NCI-H774 (cell line): Measurements from ENCODE around the gene ATP13A3.

Source experiments
- DNase-seq: peaks from one replicate; lab custom pipeline; 2025; lab: John Stamatoyannopoulos, UW

Gene ATP13A3

GRCh38 chr3:194475138-194475932 lies 11.5 kb downstream of the ATP13A3 start:
- DNase-seq, result no peak

DNA sequence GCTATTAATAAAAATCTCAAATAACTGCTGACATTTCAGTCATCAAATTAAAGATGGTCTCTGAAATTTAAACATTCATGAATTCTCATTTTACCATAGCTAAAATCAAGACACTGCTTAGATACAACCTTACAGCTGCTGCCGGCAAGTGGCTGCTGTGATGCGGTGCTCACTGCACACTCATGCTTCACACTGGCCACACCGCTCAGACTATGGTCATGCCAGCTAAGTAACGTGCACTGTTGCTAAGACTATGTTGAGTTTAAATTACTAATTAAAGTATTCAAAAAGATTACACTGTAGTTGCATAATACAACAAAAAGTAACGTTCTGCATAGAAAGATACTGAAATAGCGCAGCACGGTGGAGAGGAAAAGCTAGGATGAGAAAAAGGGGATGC lies 12.1 kb downstream of the ATP13A3 start:
- no peak for DNase-seq

GRCh38 chr3:194472290-194472920 lies 14.4 kb downstream of the ATP13A3 start:
- DNase-seq, result peak; percentile 82

DNA sequence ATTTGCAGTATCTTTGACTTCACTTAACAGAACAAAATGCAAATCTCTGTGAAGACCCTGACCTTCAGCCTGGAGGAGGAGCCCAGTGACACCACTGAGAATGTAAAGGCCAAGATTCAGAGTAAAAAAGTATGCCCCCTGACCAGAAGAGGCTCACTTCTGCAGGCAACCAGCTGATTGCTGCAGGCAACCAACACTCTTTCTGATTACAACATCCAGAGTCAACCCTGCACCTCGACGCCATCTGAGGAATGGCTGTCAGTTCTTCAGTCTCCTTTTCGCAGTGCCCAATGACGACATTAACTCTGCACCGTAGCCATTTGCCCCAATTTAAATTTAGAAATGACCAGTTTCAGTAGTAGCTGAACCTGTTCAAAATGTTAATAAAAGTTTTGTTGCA lies 14.9 kb downstream of the ATP13A3 start:
- no peak for DNase-seq

GRCh38 chr3:194470615-194471014 lies 16.2 kb downstream of the ATP13A3 start:
- no peak for DNase-seq

DNA sequence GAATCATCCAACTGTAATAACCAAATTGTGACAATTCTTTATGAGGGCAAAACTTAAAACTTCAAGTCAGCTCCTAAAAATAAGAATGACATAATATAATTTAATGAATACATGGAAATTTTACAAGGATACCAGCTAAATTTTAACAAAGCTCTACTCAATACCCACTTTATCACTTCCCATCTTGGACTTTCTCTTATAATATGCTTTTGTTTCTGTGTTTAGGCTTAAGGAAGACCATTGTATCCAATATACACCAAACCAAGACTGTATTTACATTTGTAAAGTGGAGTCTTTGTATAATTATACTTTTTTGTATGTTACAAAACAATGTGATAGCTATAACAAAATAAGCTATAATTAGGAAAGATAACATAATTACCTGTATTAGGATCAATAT lies 16.8 kb downstream of the ATP13A3 start:
- DNase-seq, result no peak

GRCh38 chr3:194468086-194468485 lies 18.7 kb downstream of the ATP13A3 start:
- DNase-seq, result no peak

GRCh38 chr3:194466761-194467356 lies 19.9 kb downstream of the ATP13A3 start:
- DNase-seq, result no peak

- DNase-seq, result no peak
These were observed 20.8 kb downstream of the ATP13A3 start for GRCh38 chr3:194465920-194466570.

DNA sequence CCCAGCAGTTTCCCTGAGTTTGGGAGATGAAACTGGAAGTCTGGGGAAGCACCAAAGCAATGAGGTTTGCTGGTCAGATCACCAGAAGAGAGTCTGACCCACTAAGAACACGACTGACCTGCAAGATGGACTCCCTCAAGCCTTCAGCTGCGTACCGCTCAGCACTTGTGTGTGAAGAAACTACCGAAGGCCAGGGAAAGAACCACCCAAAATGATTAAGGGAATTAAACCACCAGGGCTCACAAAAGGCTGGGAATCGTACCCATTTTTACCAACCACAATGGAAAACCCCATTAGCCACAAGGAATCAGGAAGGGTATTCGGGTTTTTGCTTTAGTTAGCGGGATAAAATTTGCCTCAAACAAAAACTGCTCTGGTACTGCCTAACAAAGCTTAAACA lies 21.6 kb downstream of the ATP13A3 start:
- no peak for DNase-seq

DNA sequence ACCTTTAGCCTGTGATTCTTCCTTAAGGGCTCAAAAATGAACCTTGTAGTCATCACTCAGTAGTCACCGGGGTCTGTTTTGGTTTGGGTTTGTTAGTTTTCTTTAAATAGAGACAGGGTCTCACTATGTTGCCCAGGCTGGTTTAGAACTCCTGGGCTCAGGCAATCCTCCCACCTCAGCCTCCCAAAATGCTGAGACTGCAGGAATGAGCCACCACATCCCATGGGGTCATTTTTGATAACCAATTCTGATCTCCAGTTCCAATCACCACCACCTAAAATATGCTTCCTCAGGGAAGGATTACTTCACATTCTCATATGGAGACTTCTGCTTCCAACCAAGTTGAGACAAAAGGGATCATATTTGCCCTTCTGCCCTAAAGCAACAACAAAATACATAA lies 22.1 kb downstream of the ATP13A3 start:
- DNase-seq, result no peak

DNA sequence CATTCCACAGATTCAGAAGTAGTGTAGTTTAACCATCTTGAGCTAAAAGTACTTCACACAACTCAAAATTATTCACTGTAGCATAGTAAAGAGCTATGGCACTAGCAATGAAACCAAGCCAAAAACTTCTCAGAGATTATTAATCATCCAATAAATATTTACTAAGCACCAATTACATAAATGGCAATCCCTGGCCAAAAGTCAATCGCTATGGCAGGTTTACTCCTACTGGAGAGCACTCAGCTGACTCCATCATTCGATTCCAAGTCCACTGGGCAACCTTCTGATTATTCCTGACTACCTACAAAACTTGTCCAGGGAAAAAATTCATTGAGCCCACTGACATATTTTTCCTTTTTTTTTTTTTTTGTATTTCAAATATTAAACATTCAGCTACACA lies 23.9 kb downstream of the ATP13A3 start:
- no peak for DNase-seq

DNA sequence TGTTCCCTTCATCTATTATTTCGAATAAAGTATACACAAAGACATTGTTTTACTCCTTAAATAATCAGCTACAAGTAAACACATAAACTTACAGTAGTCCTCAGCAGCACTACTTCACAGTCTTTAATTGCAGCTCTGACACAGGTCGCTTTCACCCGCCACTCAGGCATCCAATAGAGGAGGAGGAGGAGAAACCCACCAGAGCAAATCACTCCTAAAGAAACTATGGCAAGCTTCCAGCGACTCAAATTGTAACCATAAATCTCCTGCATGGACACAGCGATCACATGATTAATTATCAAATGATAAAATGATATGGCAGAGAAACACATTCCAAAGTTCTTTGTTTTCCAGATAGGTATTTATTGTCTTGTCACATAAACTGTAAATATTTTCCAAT lies 26.2 kb downstream of the ATP13A3 start:
- DNase-seq, result no peak

DNA sequence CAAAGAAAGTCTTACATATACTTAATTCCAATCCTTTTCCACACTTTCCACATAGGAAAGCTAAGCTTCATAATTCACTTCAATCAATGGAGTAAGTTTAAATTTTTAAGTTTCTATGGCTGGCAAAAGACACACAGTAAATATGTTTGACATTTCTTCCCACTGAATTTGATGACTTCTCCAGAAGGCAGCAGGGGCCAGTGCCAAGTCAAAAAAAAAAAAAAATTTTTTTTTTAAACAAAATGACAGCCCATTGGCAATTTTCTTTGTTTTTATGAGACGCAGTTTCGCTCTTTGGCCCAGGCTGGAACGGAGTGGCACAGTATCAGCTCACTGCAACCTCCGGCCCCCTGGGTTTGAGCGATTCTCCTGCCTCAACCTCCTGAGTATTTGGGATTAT lies 28.7 kb downstream of the ATP13A3 start:
- no peak for DNase-seq

- DNase-seq, result no peak
These were observed 31.3 kb downstream of the ATP13A3 start for GRCh38 chr3:194455481-194455880.

DNA sequence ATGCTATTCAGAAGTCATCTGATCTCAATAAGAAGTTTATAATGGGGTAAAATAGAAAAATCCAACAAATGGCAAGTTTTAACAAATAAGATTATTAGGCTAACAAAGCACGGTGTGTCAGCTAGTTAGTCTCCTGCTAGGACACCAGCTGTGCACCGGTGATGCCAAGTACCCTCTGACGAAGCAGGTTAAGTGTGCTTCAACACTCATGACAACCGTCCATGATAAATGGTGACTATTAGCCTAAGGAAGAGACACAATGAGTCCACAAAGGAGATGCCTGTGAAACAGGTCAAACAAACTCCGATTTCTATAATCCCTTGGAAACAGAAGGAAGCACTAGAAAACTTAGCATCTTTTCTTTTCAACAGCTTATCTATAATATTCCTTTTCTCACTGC lies 36.5 kb downstream of the ATP13A3 start:
- peak; percentile 94 for DNase-seq

DNA sequence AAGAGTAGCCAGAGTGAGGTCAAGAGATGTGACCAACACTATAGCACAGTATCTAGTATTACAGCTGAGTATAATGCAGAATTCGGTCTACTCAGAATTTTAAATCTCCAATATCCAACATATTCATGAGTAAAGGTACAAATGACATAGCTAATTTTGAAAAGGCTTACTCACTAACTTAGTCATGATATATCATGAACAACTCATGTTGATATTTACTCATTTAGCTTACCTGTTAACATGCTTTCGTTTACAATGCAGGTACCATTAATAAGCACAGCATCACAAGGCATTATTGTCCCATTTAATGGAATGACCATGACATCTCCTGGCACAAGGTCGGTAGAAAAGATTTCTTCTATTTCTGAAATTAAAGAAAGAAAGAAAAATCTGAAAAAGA lies 36.9 kb downstream of the ATP13A3 start:
- DNase-seq, result no peak

DNA sequence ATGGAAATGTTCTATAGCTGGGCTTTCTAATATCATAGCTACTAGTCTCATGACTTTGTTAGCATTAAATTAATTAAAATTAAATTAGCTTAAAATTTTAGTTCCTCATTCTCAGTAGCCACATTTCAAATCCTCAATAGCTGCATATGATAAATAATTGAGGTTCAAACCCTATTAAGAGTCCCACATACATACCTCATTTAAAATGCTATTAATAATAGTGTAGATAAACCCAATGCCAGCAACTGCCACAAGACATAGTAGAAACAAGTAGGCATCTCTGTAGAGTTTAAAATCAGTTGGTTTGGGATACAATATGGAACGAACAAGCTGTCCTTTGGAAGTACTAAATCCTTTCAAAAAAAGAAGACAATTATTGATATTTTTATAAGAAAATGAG lies 39.1 kb downstream of the ATP13A3 start:
- no peak for DNase-seq

GRCh38 chr3:194447161-194447560 lies 39.6 kb downstream of the ATP13A3 start:
- DNase-seq, result peak; percentile 79

DNA sequence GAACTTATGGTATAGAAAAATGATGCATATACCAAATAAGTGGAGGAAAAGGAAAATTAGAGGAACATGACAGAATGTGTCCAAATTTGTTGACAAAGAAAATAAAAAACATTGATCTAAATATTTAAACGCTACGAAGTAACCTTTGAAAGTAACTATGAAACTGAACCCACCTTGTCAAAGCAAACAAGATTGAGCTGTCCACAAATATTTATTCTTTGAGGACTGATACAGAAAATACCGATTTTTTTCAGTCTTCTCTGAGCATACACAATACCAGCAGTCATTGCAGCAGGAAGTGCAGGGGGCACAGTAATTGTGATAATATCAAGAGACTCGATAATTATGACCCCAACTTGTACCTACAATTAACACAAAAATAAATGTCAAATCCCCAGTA lies 40.0 kb downstream of the ATP13A3 start:
- DNase-seq, result peak; percentile 34

GRCh38 chr3:194446172-194446571 lies 40.6 kb downstream of the ATP13A3 start:
- peak; percentile 48 for DNase-seq

DNA sequence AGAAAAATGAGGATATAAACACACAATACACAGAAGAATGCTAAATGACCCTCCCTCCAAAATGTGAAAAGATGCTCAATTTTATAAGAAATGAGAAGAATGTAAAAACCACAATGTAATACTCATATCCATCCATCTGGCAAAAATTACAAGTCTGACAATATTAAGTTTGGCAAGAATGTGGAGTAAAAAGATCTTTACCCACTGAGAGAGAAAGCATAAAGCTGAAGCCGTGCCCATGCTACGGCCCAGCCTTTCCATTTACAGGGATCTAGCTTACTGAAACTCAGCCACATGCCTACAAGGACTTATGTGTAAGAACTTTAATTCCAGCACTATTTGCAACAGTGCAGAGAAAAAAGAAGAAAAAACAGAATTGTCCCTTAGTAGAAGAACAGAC lies 42.9 kb downstream of the ATP13A3 start:
- DNase-seq, result no peak

- no peak for DNase-seq
These were observed 46.0 kb downstream of the ATP13A3 start for GRCh38 chr3:194440756-194441155.
